ENCODE data around the gene PRM3.
"Not testable (repeated sequence)": the region's sequence is repeated elsewhere in the genome, so short reads cannot be mapped to it uniquely, and the experiment has no call there.

PRM3 gene

GRCh38 chr16:11303405-11304138 lies 30.1 kb upstream of the PRM3 start:
- no peak for DNase-seq

GRCh38 chr16:11302977-11303376 lies 29.5 kb upstream of the PRM3 start:
- no peak for DNase-seq

GRCh38 chr16:11301645-11302501 lies 28.4 kb upstream of the PRM3 start:
- no peak for DNase-seq

DNA sequence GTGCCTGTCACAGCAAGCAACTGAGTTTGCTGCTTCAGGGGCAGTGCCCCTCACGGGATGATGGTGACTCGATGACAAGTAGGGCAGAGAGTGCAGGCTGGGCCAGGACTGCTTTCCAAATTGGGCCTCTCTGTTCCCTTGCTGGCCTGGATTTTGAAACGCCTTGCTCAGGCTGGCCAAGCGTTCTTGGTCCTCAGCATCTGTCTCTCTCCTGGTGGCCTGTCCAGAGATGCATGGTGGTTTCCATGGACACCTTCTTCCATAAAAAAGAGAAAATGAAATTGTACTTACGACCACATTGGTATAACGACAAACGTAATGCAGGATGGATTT lies 27.1 kb upstream of the PRM3 start:
- DNase-seq, result no peak

- no peak for DNase-seq
Measured at GRCh38 chr16:11299865-11300559, 26.6 kb upstream of the PRM3 start.

DNA sequence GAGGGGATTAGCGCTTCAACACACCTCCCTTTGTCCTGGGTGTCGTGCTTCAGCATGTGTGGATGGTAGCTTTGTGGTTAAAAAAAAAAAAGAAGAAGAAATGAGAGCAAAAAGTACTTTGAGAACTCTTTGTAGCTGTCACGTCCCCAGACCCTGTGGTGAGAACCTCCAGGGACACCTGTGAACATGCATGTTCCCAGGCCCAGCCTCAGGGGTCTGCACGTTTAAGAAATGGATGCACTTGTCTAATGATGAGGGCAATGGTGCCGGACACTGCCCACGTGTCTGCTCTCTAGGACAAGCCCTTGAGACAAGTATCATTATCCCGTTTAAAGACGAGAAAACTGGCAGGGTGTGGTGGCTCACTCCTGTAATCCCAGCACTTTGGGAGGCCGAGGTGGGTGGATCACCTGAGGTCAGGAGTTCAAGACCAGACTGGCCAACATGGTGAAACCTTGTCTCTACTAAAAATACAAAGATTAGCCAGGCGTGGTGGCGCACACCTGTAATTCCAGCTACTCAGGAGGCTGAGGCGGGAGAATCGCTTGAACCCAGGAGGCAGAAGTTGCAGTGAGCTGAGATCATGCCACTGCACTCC lies 25.6 kb upstream of the PRM3 start:
- DNase-seq, result not testable (repeated sequence)

GRCh38 chr16:11298143-11298900 lies 24.9 kb upstream of the PRM3 start:
- no peak for DNase-seq

DNA sequence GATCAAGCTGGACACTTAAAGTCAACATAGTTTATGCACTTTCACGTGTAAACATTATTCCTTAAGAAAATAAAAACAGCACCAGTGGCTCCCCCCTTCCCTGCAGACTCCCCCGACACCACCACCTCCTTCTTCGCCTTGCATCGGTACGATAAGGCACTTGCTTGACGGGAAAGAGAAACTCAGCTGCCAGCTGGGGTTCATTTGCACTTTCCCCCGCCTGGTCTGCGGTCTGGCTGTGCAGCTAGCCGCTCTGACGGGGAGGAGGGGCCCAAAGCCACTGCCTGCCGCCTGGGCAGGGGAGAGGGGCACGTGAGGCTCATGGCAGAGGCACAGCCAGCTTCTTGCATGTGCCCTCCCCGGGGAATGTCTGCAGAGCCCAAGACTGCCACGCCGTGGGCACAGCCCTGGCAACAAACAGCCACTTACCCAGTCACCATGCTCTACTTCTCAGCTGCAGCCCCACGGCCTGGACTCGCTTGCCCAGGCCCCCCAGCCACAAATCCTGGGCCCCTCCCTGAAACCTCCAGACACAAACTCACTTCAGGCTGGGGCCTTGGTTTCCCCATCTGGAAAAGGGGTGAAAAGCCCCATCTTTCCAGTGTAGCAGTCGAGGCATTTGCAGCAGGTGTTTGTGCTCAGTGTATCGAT lies 24.2 kb upstream of the PRM3 start:
- peak; percentile 79 to 82 for DNase-seq

- DNase-seq, result no peak
Measured at GRCh38 chr16:11296706-11297491, 23.5 kb upstream of the PRM3 start.

GRCh38 chr16:11296351-11296705 lies 22.9 kb upstream of the PRM3 start:
- no peak for DNase-seq

GRCh38 chr16:11295672-11296071 lies 22.2 kb upstream of the PRM3 start:
- no peak for DNase-seq

GRCh38 chr16:11292076-11292748 lies 18.8 kb upstream of the PRM3 start:
- DNase-seq, result no peak

- no peak for DNase-seq
Measured at GRCh38 chr16:11291091-11291703, 17.8 kb upstream of the PRM3 start.

- DNase-seq, result no peak
Measured at GRCh38 chr16:11290102-11290893, 16.9 kb upstream of the PRM3 start.

DNA sequence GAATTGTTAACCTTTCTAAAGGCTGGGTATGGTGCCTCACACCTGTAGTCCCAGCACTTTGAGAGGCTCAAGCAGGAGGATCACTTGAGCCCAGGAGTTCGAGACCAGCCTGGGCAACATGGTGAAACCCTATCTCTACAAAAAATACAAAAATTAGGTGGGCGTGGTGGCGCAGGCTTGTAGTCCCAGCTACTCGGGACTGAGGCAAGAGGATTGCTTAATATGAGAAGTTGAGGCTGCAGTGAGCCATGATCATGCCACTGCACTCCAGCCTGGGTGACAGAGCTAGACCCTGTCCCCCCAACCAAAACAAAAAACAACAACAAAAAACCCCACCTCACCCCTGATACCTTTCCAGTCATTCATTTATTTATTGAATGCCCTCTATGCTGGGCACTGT lies 16.3 kb upstream of the PRM3 start:
- DNase-seq, result not testable (repeated sequence)

DNA sequence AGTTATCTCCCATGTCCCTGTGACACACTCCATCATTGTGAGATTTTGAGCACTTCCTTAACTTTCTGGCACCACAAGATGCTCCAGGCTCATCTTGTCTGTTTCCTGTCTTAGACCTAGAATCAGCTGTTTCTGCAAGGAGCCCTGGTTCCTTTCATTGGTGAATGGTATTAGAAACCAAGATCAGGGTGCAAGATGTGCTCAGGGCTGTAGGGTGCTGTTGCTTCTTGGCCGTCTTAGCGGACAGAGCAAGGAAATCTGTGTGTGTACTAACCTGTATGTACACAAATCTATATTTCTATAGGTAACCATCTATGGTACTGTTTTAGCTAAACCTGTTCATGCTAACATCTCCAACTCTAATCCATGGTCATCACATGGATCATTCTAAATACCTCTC lies 15.8 kb upstream of the PRM3 start:
- no peak for DNase-seq

DNA sequence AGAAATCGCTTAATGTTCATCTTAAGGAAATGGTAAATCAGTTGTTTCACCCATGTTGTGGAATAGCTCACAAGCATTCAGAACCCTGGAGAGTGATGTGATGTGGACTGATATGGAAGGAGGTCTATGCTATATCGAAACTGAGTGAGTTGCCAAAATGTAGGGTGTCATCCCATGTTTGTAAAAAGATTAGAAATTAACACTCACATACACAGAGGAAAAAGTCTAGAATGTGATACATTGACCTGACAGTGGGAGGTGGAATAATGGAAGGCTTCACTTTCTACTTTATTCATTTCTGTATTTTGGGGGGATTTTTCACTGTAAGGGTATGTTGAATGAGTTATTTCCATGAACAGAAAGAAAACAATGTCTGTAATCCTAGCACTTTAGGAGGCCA lies 12.4 kb upstream of the PRM3 start:
- no peak for DNase-seq

- peak in 1 of 2 experiments; percentile 15 for DNase-seq
Measured at GRCh38 chr16:11283820-11284248, 10.4 kb upstream of the PRM3 start.
